Measurements from ENCODE around the gene PLP2.
"Not testable (repeated sequence)": the region's sequence is repeated elsewhere in the genome, so short reads cannot be mapped to it uniquely, and the experiment has no call there.

The PLP2 gene

GRCh38 chrX:49171752-49172279, at the start of gene PLP2:
PLP2 (plus strand) TSS chrX:49171898; CDS start chrX:49172001, 103 bp downstream.
- no peak for DNase-seq (ENCODE audit: low read depth)

GRCh38 chrX:49122499-49122898, 49.2 kb upstream of the PLP2 start:
- DNase-seq (ENCODE audit: low read depth) = no peak

GRCh38 chrX:49127742-49128258, 43.9 kb upstream of the PLP2 start:
- not testable (repeated sequence) for DNase-seq (ENCODE audit: low read depth)

GRCh38 chrX:49129427-49129826, 42.3 kb upstream of the PLP2 start:
- no peak for DNase-seq (ENCODE audit: low read depth)

- DNase-seq (ENCODE audit: low read depth) = not testable (repeated sequence)
Observed at GRCh38 chrX:49132275-49132674, 39.4 kb upstream of the PLP2 start.

GRCh38 chrX:49133759-49134158, 37.9 kb upstream of the PLP2 start:
- DNase-seq (ENCODE audit: low read depth) = no peak

GRCh38 chrX:49137492-49137891, 34.2 kb upstream of the PLP2 start:
- no peak for DNase-seq (ENCODE audit: low read depth)

- DNase-seq (ENCODE audit: low read depth) = no peak
Observed at GRCh38 chrX:49139713-49140112, 32.0 kb upstream of the PLP2 start.

- DNase-seq (ENCODE audit: low read depth) = not testable (repeated sequence)
Observed at GRCh38 chrX:49142264-49142663, 29.4 kb upstream of the PLP2 start.

- DNase-seq (ENCODE audit: low read depth) = not testable (repeated sequence)
Observed at GRCh38 chrX:49143154-49143553, 28.5 kb upstream of the PLP2 start.

GRCh38 chrX:49147282-49147681, 24.4 kb upstream of the PLP2 start:
- no peak for DNase-seq (ENCODE audit: low read depth)

GRCh38 chrX:49147936-49148335, 23.8 kb upstream of the PLP2 start:
- DNase-seq (ENCODE audit: low read depth) = no peak

GRCh38 chrX:49148390-49149100, 23.2 kb upstream of the PLP2 start:
- DNase-seq (ENCODE audit: low read depth) = not testable (repeated sequence)

GRCh38 chrX:49149291-49149690, 22.4 kb upstream of the PLP2 start:
- DNase-seq (ENCODE audit: low read depth) = not testable (repeated sequence)

GRCh38 chrX:49153467-49153866, 18.2 kb upstream of the PLP2 start:
- DNase-seq (ENCODE audit: low read depth) = no peak

- no peak for DNase-seq (ENCODE audit: low read depth)
Observed at GRCh38 chrX:49155243-49155899, 16.3 kb upstream of the PLP2 start.

GRCh38 chrX:49155900-49156837, 15.5 kb upstream of the PLP2 start:
- peak; percentile 76 for DNase-seq (ENCODE audit: low read depth)

GRCh38 chrX:49157194-49157593, 14.5 kb upstream of the PLP2 start:
- no peak for DNase-seq (ENCODE audit: low read depth)

GRCh38 chrX:49160908-49161307, 10.8 kb upstream of the PLP2 start:
- no peak for DNase-seq (ENCODE audit: low read depth)

- no peak for DNase-seq (ENCODE audit: low read depth)
Observed at GRCh38 chrX:49161632-49162031, 10.1 kb upstream of the PLP2 start.

GRCh38 chrX:49162620-49163019, 9.1 kb upstream of the PLP2 start, which contains the start of gene MAGIX:
MAGIX (plus strand) TSS chrX:49162758; CDS start chrX:49162890, 132 bp downstream.
- DNase-seq (ENCODE audit: low read depth) = no peak

Data from stromal cell of bone marrow (primary cell).